Effector memory CD8-positive, alpha-beta T cell (primary cell): ENCODE results near the gene DCTN2.
"Not testable (repeated sequence)": the region's sequence is repeated elsewhere in the genome, so short reads cannot be mapped to it uniquely, and the experiment has no call there.

Source experiments
- ATAC-seq: fragments of 150-1000 bp; cut with Tn5 transposase; replicated peaks from 2 replicates; pipeline ENCODE4 v1.10.0; 2021; ENCODE audit warnings: mild to moderate bottlenecking, moderate library complexity
- DNase-seq, 3 experiments: peaks; one replicate each; pipeline ENCODE4 v3.0.0; 2021
- H3K27ac Mint-ChIP-seq, 2 donors: one replicate each; pipeline ENCODE4 v1.8.0; 2022; ENCODE audit warnings: mild to moderate bottlenecking in 2 of 2, mixed read lengths in 2 of 2, moderate library complexity in 2 of 2
- H3K27me3 Mint-ChIP-seq, 2 donors: one replicate each; pipeline ENCODE4 v1.8.0; 2022; ENCODE audit warnings: mixed read lengths in 2 of 2
- H3K36me3 Mint-ChIP-seq: one replicate; pipeline ENCODE4 v1.8.0; 2022; ENCODE audit warnings: mild to moderate bottlenecking, moderate library complexity, mixed read lengths; ENCODE audit not compliant: insufficient read depth
- H3K4me1 Mint-ChIP-seq, 2 donors: one replicate each; pipeline ENCODE4 v1.8.0; 2022; ENCODE audit warnings: low read depth in 2 of 2, mixed read lengths in 2 of 2
- H3K4me3 Mint-ChIP-seq, 2 donors: one replicate each; pipeline ENCODE4 v1.8.0; 2022; ENCODE audit warnings: mild to moderate bottlenecking in 2 of 2, mixed read lengths in 2 of 2, moderate library complexity in 2 of 2
- H3K9me3 Mint-ChIP-seq, 2 donors: one replicate each; pipeline ENCODE4 v1.8.0; 2022; ENCODE audit warnings: mixed read lengths in 2 of 2

The DCTN2 gene

DNA sequence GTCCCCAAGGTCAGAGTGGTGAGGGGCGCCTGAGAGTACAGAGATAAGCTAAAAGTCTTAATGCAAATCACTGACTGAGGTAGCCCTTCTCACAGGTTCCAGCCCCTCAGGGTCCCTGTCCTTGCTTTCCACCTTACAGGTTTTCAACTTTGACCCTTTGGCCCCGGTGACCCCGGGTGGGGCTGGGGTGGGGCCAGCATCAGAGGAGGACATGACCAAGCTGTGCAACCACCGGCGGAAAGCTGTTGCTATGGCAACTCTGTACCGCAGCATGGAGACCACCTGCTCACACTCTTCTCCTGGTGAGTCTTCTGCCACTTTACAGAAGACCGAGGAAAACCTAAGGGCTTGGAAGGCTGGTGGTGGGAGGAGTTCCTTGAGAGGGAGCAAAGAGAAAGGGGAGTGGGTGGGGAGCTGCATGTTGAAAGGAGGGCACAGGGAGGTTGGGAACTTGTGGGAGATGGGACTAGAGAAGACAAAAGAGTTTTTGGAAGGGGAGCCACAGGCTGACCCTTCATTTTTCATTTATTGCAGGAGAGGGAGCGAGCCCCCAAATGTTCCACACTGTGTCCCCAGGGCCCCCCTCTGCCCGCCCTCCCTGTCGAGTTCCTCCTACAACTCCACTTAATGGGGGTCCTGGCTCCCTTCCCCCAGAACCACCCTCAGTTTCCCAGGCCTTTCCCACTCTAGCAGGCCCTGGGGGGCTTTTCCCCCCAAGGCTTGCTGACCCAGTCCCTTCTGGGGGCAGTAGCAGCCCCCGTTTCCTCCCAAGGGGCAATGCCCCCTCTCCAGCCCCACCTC, 22.0 kb downstream of the DCTN2 start:
- H3K4me1 Mint-ChIP-seq: peaks cover 41 to 58% of the 10 kb centered on the region in 2 donors
- H3K27me3 Mint-ChIP-seq: no peaks in the 10 kb centered on the region
- DNase-seq (no peak), ATAC-seq (no peak)
- peak overlapping the region; percentile 86 to 88 for H3K4me3 Mint-ChIP-seq
- H3K27ac Mint-ChIP-seq: peak overlapping the region; percentile 92 to 99
- H3K36me3 Mint-ChIP-seq: peaks cover 64% of the 10 kb centered on the region
- no peaks in the 10 kb centered on the region for H3K9me3 Mint-ChIP-seq

DNA sequence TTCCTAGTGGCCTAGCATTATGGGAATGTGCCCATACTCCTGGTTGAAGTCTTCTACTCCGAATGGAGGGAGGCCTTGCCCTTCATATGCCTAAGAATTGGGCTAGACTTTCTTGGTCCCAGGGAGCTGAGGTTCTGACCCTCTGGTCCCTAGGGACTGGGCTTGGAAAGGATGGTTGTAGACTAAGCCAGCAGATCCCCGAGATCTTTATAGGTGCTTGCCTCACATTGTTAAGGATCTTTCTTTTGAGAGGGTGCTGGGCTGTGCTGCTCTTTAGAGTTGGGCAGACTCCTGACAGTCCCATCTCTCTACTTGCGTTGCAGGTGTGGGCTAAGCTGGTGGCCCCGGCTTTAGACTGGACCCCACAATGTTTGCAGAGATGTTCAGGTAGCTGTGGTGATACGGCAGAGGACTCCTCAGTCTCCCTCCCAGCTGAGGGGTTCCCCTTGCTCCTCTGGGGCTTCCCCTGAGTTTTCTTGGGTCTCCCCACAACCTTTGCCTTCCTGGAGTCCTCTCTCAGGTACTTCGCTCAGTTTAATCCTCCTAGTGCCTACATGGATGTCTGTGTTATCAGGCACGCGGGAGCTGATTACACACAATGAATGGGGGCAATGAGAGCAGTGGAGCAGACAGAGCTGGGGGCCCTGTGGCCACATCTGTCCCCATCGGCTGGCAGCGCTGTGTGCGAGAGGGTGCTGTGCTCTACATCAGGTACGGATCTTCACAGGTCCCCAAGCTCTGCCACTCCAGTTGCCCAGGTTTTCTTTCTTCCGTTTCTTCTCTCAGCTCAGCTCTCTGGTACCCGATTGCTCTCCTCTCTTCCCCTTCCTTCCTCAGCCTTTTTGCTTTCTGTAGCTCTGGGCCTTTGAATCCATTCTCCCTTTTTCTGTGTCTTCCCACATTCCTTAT, 23.0 kb downstream of the DCTN2 start:
- Mint-ChIP-seq H3K27me3 (no peaks in the 10 kb centered on the region), H3K4me3 (peak overlapping the region; percentile 86 to 88), H3K9me3 (no peaks in the 10 kb centered on the region), H3K36me3 (peaks cover 67% of the 10 kb centered on the region), H3K4me1 (peaks cover 46 to 56% of the 10 kb centered on the region in 2 donors), H3K27ac (peak overlapping the region; percentile 92 to 99)
- DNase-seq: no peak
- ATAC-seq: no peak

DNA sequence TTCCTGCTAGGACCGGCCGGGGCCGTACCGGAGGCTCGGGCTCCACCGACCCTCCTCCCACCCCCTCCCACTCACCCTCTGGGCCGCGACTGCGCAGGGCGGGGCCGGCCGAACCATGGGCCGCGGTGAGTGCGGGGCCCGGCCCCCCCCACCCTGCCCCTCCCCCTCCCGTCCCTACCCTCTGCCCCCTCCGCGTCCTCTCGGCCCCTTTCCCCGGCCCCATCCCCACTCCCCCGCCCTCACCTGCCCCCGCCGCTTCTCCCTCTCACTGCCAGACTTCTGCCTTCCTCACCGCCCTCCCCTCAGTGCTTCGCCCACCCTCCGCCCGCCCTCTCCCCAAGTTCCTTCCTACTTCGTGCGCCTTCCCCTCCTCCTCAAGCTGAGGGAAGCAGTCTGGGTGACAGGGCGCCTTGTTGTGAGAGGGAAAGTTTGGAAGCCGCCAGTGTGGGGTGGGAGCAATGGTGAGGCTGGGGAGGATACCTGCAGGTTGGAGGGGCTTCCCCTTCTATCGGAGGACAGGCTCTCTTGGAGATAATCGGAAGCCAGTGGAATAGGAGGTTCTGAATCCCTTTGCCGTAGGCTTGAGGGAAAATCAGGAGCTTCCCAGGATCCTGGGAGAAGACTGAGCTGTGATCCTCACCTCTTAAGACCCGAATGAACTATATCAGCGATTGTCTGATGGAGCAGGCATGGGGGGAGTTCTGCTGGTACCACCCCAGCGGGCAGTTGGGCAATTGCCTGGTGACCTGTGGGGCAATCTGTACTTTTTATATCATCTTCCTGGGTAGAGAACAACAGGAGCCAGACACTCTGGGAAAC, 23.9 kb downstream of the DCTN2 start:
- Mint-ChIP-seq H3K4me1 (peaks cover 54 to 64% of the 10 kb centered on the region in 2 donors), H3K36me3 (peaks cover 68% of the 10 kb centered on the region), H3K27ac (peak overlapping the region; percentile 92 to 99), H3K27me3 (no peaks in the 10 kb centered on the region), H3K4me3 (peak overlapping the region; percentile 86 to 88), H3K9me3 (no peaks in the 10 kb centered on the region)
- DNase-seq (peak in 2 of 3 experiments; percentile 24 to 25), ATAC-seq (no peak)

DNA sequence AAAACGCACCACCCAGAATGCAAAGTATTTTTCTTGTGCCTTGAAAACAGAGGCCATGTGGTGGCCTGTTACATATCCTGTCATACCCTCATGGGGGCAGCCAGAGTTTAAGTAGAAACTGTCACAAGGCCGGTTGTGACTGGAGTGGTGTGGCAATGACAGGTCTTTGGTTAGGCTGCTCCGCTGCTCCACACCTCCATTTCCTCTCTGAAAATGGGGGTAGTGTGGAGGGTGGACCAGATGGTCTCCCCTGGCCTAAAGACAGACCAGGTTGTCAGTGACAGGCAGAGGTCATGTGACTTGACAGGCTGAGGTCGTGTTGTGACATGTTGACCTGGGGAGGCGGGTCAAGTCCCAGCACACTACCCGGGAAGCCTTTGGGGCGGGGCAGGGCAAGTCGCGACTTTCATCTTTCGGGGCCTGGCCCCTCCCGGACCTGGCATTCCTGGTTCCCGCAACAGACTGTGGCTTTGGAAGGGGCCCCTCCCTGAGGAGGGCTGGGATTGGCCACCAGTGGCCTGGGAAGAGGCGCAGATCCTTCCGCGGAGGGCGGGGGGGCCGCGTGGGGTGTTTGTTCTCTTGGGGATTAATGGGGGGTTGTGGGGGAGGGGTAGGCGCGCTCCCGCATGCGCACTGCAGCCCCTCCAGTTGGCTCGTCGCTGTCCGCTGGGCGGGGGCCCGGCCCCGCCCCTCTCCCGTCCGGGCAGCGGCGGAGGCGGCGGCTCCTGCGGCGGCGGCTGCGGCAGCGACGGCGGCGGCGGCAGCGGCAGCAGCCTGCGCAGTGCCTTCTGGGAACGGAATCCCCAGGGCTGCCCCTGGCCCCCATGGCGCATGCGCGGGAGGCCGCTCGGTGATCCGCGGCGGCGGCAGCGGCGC, 24.7 kb downstream of the DCTN2 start, which contains the start of gene MBD6:
Gene MBD6, plus strand, starts transcription at position 814 of the 876 bp plus-strand sequence. CDS start 1,480 bp downstream, outside the sequence.
- DNase-seq (peak; percentile 84 to 91 (median 87)), ATAC-seq (peak; percentile 58)
- peaks cover 58 to 72% of the 10 kb centered on the region in 2 donors for H3K4me1 Mint-ChIP-seq
- H3K27me3 Mint-ChIP-seq: no peaks in the 10 kb centered on the region
- peak within 1 kb of the TSS; percentile 97 to 98 for H3K4me3 Mint-ChIP-seq
- H3K9me3 Mint-ChIP-seq: no peaks in the 10 kb centered on the region
- H3K27ac Mint-ChIP-seq: peak within 1 kb of the TSS; percentile 99
- peaks cover 72% of the 10 kb centered on the region for H3K36me3 Mint-ChIP-seq

DNA sequence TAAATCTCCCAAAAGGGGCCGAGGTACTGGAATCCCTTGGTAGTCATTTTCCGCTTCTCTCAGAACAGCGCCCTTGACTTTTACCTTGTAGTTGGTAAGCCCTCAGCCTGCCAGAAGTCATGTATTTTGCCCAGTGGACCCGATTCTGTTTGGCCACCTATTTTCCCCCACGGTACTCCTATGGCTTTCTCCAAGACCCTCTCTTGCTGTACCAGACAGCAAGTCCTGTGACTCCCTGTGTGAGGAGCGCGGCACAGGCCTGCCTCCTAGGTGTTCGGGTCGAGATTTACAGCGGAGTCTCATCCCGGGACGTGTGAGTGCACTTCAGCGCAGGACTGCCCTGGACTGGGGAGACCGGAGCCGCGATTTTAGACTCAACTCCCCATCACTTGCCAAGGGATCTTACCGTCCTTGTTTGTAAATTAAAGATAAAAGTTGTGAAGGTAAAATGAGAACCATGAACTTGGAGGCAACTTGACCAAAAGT, 25.4 kb downstream of the DCTN2 start:
- no peaks in the 10 kb centered on the region for H3K9me3 Mint-ChIP-seq
- DNase-seq (no peak), ATAC-seq (no peak)
- H3K27ac Mint-ChIP-seq: peak overlapping the region; percentile 99
- peak overlapping the region; percentile 97 to 98 for H3K4me3 Mint-ChIP-seq
- H3K27me3 Mint-ChIP-seq: no peaks in the 10 kb centered on the region
- peaks cover 61 to 69% of the 10 kb centered on the region in 2 donors for H3K4me1 Mint-ChIP-seq
- peaks cover 78% of the 10 kb centered on the region for H3K36me3 Mint-ChIP-seq

DNA sequence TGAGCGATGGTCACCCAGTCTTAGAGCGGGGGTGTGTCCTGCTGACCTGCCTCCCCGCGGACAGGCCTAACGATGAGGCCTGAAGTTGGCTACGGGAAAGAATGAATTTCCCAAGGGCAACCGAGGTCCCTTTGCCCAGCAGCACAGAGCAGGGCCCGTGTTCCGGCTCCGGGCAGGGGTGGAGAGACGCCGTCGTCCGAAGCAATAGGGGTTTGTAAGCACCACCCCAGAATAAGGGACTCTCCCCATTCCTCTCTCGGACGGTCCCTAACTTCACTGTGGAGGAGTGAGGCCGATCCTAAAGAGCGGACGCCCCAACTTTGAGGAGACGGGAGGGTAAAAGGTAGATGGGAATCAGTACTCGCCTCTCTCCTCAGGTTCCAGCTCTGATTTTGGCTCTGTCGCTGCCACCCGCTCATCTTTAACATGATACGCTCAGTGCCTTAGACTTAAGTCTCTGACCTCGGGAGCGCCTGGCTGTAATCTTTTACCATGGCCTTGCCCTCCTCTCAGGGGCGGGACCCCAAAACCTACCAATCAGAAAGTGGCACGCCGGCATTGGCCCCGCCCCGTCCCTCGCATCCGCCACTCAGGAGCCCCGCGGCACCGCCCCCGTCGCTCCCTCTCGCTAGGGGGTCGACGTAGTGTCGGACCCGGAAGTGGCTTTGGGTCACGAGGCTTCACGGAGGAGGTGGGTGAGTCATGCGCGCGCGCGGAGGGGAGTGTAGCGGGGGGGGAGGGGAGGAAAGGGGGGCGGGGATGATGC, 26.8 kb downstream of the DCTN2 start, which contains the start of gene DDIT3:
Gene DDIT3, minus strand, starts transcription at position 462 of the 766 bp plus-strand sequence. CDS start 3,108 bp downstream, outside the sequence.
- H3K9me3 Mint-ChIP-seq: no peaks in the 10 kb centered on the region
- peaks cover 84% of the 10 kb centered on the region for H3K36me3 Mint-ChIP-seq
- H3K27ac Mint-ChIP-seq: peak within 1 kb of the TSS; percentile 99
- peak; percentile 99 for DNase-seq
- H3K4me3 Mint-ChIP-seq: peak within 1 kb of the TSS; percentile 97 to 98
- H3K27me3 Mint-ChIP-seq: no peaks in the 10 kb centered on the region
- ATAC-seq: peak; percentile 71
- peaks cover 57 to 58% of the 10 kb centered on the region in 2 donors for H3K4me1 Mint-ChIP-seq

DNA sequence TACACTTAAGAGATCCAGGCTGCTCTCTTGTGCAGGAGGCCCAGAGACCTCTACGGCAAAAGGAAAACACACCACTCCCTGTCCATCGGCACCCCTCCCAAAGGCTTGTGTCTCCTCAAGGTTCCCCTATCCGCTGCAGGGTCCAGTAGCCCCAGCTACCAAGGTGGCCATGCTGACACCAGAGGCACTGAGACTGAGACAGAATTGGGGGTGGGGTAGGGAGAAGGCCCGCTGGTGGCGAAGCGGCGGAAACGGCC, 27.3 kb downstream of the DCTN2 start:
- ATAC-seq: no peak
- peaks cover 53 to 55% of the 10 kb centered on the region in 2 donors for H3K4me1 Mint-ChIP-seq
- peak overlapping the region; percentile 97 to 98 for H3K4me3 Mint-ChIP-seq
- H3K27me3 Mint-ChIP-seq: no peaks in the 10 kb centered on the region
- no peaks in the 10 kb centered on the region for H3K9me3 Mint-ChIP-seq
- peaks cover 89% of the 10 kb centered on the region for H3K36me3 Mint-ChIP-seq
- peak overlapping the region; percentile 99 for H3K27ac Mint-ChIP-seq
- DNase-seq: peak in 2 of 3 experiments; percentile 14 to 24

DNA sequence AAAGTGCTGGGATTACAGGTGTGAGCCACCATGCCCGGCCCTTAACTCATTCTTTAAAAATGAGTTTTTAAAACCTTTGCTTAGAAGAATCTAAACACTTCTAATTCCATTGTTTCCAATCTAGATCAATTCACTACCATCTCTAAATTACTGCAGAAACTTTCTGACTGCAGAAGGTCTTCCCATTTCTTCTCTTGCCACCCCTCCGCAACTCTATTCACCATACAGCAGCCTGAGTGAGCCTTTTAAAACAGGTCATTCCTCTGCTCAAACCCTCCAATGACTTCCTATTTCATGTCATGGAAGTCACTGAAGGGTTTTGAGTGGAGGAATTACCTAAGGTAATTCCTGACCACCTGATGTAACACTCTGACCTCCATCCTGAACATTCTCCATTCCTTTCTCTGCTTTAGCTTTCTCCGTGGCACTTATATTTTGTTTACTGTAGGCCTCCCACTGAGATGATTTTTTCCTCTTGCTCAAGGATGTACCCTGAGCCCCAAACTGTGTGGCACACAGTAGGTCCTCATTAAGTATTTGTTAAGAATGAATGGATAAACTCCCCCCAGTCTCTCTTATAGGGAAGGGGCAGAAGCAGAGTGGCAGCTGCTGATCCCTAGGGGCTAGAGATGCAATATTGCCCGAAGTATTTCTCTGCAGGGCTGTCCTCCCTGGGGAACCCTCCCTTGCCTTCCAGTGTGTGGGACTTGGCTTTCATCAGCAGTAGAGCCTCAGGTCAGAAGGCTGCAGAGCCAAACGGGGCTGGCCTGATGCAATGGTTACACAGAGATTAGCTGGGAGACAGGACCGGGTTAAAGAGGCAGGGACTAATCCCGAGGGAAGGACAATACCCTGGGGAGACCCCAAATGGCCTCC, 27.8 kb downstream of the DCTN2 start:
- peak overlapping the region; percentile 99 for H3K27ac Mint-ChIP-seq
- ATAC-seq (no peak), DNase-seq (no peak)
- no peaks in the 10 kb centered on the region for H3K9me3 Mint-ChIP-seq
- no peaks in the 10 kb centered on the region for H3K27me3 Mint-ChIP-seq
- peaks cover 92% of the 10 kb centered on the region for H3K36me3 Mint-ChIP-seq
- H3K4me3 Mint-ChIP-seq: peak overlapping the region; percentile 97 to 98
- peaks cover 48 to 50% of the 10 kb centered on the region in 2 donors for H3K4me1 Mint-ChIP-seq

DNA sequence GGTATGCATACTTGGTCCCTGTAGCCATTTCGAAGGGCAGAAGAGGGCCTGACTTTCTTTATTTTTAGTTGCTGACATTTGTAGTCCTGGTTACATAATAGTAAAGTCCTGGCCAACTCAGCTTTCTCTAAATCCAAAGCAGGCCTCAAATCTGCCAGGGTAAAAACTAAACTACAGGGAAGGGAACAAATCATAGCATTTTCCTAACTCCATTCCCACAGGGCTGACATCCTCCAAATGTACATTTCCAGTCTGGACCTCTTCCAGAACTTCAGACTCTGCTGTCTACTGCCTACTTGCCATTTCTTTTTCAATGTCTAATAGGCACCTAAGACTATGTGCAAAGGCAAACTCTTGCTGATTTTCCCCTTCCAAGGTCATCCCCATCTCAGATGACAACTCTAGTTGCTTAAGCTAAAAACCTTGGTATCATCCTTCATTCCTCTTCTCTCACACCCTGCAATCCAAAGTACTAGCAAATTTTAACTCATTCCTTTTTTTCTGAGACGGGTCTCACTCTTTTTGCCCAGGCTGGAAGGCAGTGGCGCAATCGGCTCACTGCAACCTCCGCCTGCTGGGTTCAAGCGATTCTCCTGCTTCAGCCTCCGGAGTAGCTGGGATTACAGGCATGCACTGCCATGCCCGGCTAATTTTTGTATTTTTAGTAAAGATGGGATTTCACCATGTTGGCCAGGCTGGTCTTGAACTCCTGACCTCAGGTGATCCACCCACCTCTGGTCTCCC, 28.6 kb downstream of the DCTN2 start:
- H3K4me1 Mint-ChIP-seq: peaks cover 40 to 43% of the 10 kb centered on the region in 2 donors
- H3K27me3 Mint-ChIP-seq: no peaks in the 10 kb centered on the region
- ATAC-seq (no peak), DNase-seq (no peak)
- H3K9me3 Mint-ChIP-seq: no peaks in the 10 kb centered on the region
- H3K36me3 Mint-ChIP-seq: peaks cover 94% of the 10 kb centered on the region
- peak overlapping the region; percentile 99 for H3K27ac Mint-ChIP-seq
- H3K4me3 Mint-ChIP-seq: peak overlapping the region; percentile 97 to 98

DNA sequence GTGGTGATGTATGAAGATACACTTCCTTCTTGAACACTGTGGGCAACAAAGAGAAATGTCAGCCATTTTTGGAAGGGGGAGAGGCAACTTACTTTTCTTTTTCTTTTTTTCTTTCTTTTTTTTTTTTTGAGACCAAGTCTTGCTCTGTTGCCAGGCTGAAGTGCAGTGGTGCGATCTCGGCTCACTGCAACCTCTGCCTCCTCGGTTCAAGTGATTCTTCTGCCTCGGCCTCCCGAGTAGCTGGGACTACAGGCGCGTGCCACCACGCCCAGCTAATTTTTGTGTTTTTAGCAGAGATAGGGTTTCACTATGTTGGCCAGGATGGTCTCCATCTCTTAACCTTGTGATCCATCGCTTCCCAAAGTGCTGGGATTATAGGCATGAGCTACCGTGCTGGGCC, 29.3 kb downstream of the DCTN2 start:
- H3K4me3 Mint-ChIP-seq, H3K27me3 Mint-ChIP-seq, ATAC-seq, DNase-seq, H3K9me3 Mint-ChIP-seq: not testable (repeated sequence)
- Mint-ChIP-seq H3K27ac (peak overlapping the region; percentile 31 to 99), H3K4me1 (peaks cover 36 to 39% of the 10 kb centered on the region in 2 donors), H3K36me3 (peaks cover 96% of the 10 kb centered on the region)
